AG20443 (cell line): ENCODE measurements around the gene CPSF7.
"Not testable (repeated sequence)": the region's sequence is repeated elsewhere in the genome, so short reads cannot be mapped to it uniquely, and the experiment has no call there.

Experiments used
- DNase-seq: peaks from one replicate; pipeline ENCODE4 v3.0.0; 2012; ENCODE audit warnings: low spot score, mixed read lengths

The CPSF7 gene

GRCh38 chr11:61439615-61440014 is 9.8 kb upstream of the CPSF7 start:
- no peak for DNase-seq

- DNase-seq = no peak
These were observed 7.7 kb upstream of the CPSF7 start for GRCh38 chr11:61437496-61437895.

GRCh38 chr11:61430839-61431238 is 1.1 kb upstream of the CPSF7 start:
- DNase-seq = not testable (repeated sequence)

- peak; percentile 89 for DNase-seq
These were observed 457 bp downstream of the CPSF7 start for GRCh38 chr11:61429346-61429690.

GRCh38 chr11:61425367-61426131 is 4.2 kb downstream of the CPSF7 start:
- no peak for DNase-seq

GRCh38 chr11:61422226-61422625 is 7.5 kb downstream of the CPSF7 start:
- no peak for DNase-seq

- no peak for DNase-seq
These were observed 11.6 kb downstream of the CPSF7 start for GRCh38 chr11:61418136-61418535.

- DNase-seq = no peak
These were observed 12.1 kb downstream of the CPSF7 start for GRCh38 chr11:61417670-61418069.

- no peak for DNase-seq
These were observed 12.8 kb downstream of the CPSF7 start for GRCh38 chr11:61416941-61417340.

- DNase-seq = no peak
These were observed 14.4 kb downstream of the CPSF7 start for GRCh38 chr11:61415381-61415780.

GRCh38 chr11:61414547-61414946 is 15.2 kb downstream of the CPSF7 start:
- no peak for DNase-seq

- DNase-seq = peak; percentile 76
These were observed 16.3 kb downstream of the CPSF7 start for GRCh38 chr11:61413496-61413895.

- DNase-seq = no peak
These were observed 18.2 kb downstream of the CPSF7 start for GRCh38 chr11:61411589-61411988.

- DNase-seq = no peak
These were observed 22.6 kb downstream of the CPSF7 start for GRCh38 chr11:61406991-61407728.

- DNase-seq = no peak
These were observed 23.7 kb downstream of the CPSF7 start for GRCh38 chr11:61406067-61406466.

GRCh38 chr11:61404641-61405040 is 25.1 kb downstream of the CPSF7 start:
- no peak for DNase-seq

GRCh38 chr11:61404103-61404502 is 25.7 kb downstream of the CPSF7 start:
- DNase-seq = no peak

GRCh38 chr11:61403658-61404057 is 26.1 kb downstream of the CPSF7 start:
- DNase-seq = no peak

GRCh38 chr11:61401573-61401972 is 28.2 kb downstream of the CPSF7 start:
- DNase-seq = no peak

GRCh38 chr11:61401173-61401572 is 28.6 kb downstream of the CPSF7 start:
- no peak for DNase-seq

- peak; percentile 47 for DNase-seq
These were observed 36.7 kb downstream of the CPSF7 start for GRCh38 chr11:61392981-61393595.

GRCh38 chr11:61390161-61390560 is 39.6 kb downstream of the CPSF7 start:
- DNase-seq = no peak
